GM12873 (cell line): ENCODE results near the gene TCEA2.

Experiments
- CTCF ChIP-seq: IDR thresholded peaks from 2 replicates; pipeline ENCODE4 v1.5.1; 2012; ENCODE audit warnings: low read depth, mild to moderate bottlenecking, moderate library complexity, low read length, control low read depth; ENCODE audit not compliant: insufficient read depth; ENCODE audit errors: missing control alignments

The TCEA2 gene

GRCh38 chr20:64025101-64025825 lies 37.7 kb upstream of the TCEA2 start:
- TF ChIP-seq CTCF: no peak

GRCh38 chr20:64025826-64026412 lies 37.1 kb upstream of the TCEA2 start:
- TF ChIP-seq CTCF: no peak

GRCh38 chr20:64027981-64028685 lies 34.9 kb upstream of the TCEA2 start:
- no peak for TF ChIP-seq CTCF

- no peak for TF ChIP-seq CTCF
Observed at GRCh38 chr20:64029293-64030117, 33.5 kb upstream of the TCEA2 start.

GRCh38 chr20:64030371-64031134 lies 32.4 kb upstream of the TCEA2 start:
- TF ChIP-seq CTCF: no peak

GRCh38 chr20:64031822-64032314 lies 31.1 kb upstream of the TCEA2 start:
- no peak for TF ChIP-seq CTCF
